Measurements from ENCODE around the gene SLC39A12.

Gene SLC39A12

GRCh38 chr10:17961551-17962422, 10.1 kb downstream of the SLC39A12 start:
- no peak for DNase-seq (ENCODE audit: low read depth in 1 of 2, low spot score in 1 of 2)

- DNase-seq (ENCODE audit: low read depth in 1 of 2, low spot score in 1 of 2) = no peak
Measured at GRCh38 chr10:17963431-17963830, 11.7 kb downstream of the SLC39A12 start.

- no peak for DNase-seq (ENCODE audit: low read depth in 1 of 2, low spot score in 1 of 2)
Measured at GRCh38 chr10:17965649-17966235, 14.0 kb downstream of the SLC39A12 start.

- DNase-seq (ENCODE audit: low read depth in 1 of 2, low spot score in 1 of 2) = no peak
Measured at GRCh38 chr10:17974505-17974904, 22.8 kb downstream of the SLC39A12 start.

GRCh38 chr10:17980846-17981565, 29.3 kb downstream of the SLC39A12 start:
- DNase-seq (ENCODE audit: low read depth in 1 of 2, low spot score in 1 of 2) = no peak

GRCh38 chr10:17981766-17982380, 30.2 kb downstream of the SLC39A12 start:
- no peak for DNase-seq (ENCODE audit: low read depth in 1 of 2, low spot score in 1 of 2)

- no peak for DNase-seq (ENCODE audit: low read depth in 1 of 2, low spot score in 1 of 2)
Measured at GRCh38 chr10:17984056-17984455, 32.3 kb downstream of the SLC39A12 start.

- DNase-seq (ENCODE audit: low read depth in 1 of 2, low spot score in 1 of 2) = no peak
Measured at GRCh38 chr10:17984563-17984962, 32.8 kb downstream of the SLC39A12 start.

GRCh38 chr10:17989908-17990767, 38.4 kb downstream of the SLC39A12 start:
- no peak for DNase-seq (ENCODE audit: low read depth in 1 of 2, low spot score in 1 of 2)

- DNase-seq (ENCODE audit: low read depth in 1 of 2, low spot score in 1 of 2) = no peak
Measured at GRCh38 chr10:17992266-17992665, 40.5 kb downstream of the SLC39A12 start.

- DNase-seq (ENCODE audit: low read depth in 1 of 2, low spot score in 1 of 2) = no peak
Measured at GRCh38 chr10:17993361-17993760, 41.6 kb downstream of the SLC39A12 start.

- no peak for DNase-seq (ENCODE audit: low read depth in 1 of 2, low spot score in 1 of 2)
Measured at GRCh38 chr10:18000601-18001000, 48.9 kb downstream of the SLC39A12 start.

- no peak for DNase-seq (ENCODE audit: low read depth in 1 of 2, low spot score in 1 of 2)
Measured at GRCh38 chr10:18005445-18005780, 53.7 kb downstream of the SLC39A12 start.

GRCh38 chr10:18005781-18006456, 54.2 kb downstream of the SLC39A12 start:
- DNase-seq (ENCODE audit: low read depth in 1 of 2, low spot score in 1 of 2) = no peak

GRCh38 chr10:18008986-18009385, 57.3 kb downstream of the SLC39A12 start:
- DNase-seq (ENCODE audit: low read depth in 1 of 2, low spot score in 1 of 2) = no peak

GRCh38 chr10:18010050-18010449, 58.3 kb downstream of the SLC39A12 start:
- no peak for DNase-seq (ENCODE audit: low read depth in 1 of 2, low spot score in 1 of 2)

- no peak for DNase-seq (ENCODE audit: low read depth in 1 of 2, low spot score in 1 of 2)
Measured at GRCh38 chr10:18020523-18020922, 68.8 kb downstream of the SLC39A12 start.

GRCh38 chr10:18021725-18022480, 70.2 kb downstream of the SLC39A12 start:
- no peak for DNase-seq (ENCODE audit: low read depth in 1 of 2, low spot score in 1 of 2)
